ENCODE results near the gene SUGCT.
"Not testable (repeated sequence)": the region's sequence is repeated elsewhere in the genome, so short reads cannot be mapped to it uniquely, and the experiment has no call there.

The SUGCT gene

DNA sequence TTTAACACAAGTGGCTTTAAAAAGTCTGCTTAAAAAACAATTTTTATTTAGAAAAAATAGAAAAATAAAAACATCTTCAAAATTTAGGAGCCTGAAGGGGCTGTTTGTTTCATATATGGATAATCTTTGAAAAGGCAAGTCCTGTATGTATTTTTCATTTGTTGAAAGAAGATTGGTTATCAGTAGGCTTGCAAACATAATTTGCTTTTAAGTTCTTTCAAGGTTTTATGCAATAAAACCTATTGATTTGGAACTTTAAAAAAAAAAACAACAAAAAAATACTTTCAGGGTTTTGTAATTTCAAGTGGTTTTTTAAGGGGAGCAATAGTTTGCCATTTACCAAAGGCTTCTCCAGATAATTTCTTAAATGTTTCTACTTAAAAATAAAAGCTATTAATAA is 36.0 kb upstream of the SUGCT start:
- no peak for TF ChIP-seq ZFX (IDR thresholded peaks at IDR 0.05)
- TF ChIP-seq, protein P1, sequence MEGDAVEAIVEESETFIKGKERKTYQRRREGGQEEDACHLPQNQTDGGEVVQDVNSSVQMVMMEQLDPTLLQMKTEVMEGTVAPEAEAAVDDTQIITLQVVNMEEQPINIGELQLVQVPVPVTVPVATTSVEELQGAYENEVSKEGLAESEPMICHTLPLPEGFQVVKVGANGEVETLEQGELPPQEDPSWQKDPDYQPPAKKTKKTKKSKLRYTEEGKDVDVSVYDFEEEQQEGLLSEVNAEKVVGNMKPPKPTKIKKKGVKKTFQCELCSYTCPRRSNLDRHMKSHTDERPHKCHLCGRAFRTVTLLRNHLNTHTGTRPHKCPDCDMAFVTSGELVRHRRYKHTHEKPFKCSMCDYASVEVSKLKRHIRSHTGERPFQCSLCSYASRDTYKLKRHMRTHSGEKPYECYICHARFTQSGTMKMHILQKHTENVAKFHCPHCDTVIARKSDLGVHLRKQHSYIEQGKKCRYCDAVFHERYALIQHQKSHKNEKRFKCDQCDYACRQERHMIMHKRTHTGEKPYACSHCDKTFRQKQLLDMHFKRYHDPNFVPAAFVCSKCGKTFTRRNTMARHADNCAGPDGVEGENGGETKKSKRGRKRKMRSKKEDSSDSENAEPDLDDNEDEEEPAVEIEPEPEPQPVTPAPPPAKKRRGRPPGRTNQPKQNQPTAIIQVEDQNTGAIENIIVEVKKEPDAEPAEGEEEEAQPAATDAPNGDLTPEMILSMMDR (conservative IDR thresholded peaks at IDR 0.05), result no peak
- no peak overlapping the region for H3K27ac ChIP-seq

DNA sequence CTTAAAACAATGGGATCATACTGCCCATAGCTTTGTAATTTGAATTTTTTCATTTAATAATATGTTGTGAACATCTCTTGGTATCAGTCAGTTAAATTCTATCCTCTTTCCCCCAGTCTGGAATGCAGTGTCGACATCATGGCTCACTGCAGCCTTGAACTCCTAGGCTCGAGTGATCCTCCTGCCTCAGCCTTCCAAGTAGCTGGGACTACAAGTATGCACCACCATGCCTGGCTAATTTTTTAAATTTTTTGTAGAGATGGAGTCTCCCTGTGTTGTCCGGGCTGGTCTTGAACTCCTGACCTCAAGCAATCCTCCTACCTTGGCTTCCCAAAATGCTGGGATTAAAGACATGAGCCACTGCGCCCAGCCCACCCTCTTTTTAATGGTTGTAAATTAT is 35.0 kb upstream of the SUGCT start:
- TF ChIP-seq, protein P1 (conservative IDR thresholded peaks at IDR 0.05), result no peak
- no peak for TF ChIP-seq ZFX (IDR thresholded peaks at IDR 0.05)
- no peak overlapping the region for H3K27ac ChIP-seq

GRCh38 chr7:40101201-40101600 is 33.6 kb upstream of the SUGCT start:
- TF ChIP-seq ZFX (IDR thresholded peaks at IDR 0.05), result no peak
- TF ChIP-seq, protein P1 (conservative IDR thresholded peaks at IDR 0.05), result no peak
- H3K27ac ChIP-seq, result no peak overlapping the region

DNA sequence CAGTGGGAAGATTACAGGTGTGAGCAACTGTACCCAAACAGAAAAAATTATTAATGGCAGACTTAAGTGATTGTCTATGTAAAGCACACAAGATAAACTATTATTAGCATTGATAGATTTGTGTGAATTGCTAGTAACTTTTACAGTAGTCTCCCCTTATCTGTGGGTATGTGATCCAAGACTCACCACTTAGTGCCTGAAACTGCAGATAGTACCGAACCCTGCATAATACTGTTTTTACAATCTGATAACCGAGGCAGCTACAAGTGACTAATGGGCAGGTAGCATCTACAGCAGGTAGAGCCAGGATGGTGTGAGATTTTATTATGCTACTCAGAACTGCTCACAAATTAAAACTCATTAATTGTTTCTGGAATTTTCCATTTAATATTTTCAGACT is 31.9 kb upstream of the SUGCT start:
- TF ChIP-seq, protein P1 (conservative IDR thresholded peaks at IDR 0.05), result no peak
- no peak for TF ChIP-seq ZFX (IDR thresholded peaks at IDR 0.05)
- H3K27ac ChIP-seq, result no peak overlapping the region

GRCh38 chr7:40105879-40106473 is 28.8 kb upstream of the SUGCT start:
- TF ChIP-seq ZFX (IDR thresholded peaks at IDR 0.05), result no peak
- TF ChIP-seq, protein P1 (conservative IDR thresholded peaks at IDR 0.05), result no peak
- no peak overlapping the region for H3K27ac ChIP-seq

- H3K27ac ChIP-seq, result no peak overlapping the region
- TF ChIP-seq, protein P1 (conservative IDR thresholded peaks at IDR 0.05), result no peak
- no peak for TF ChIP-seq ZFX (IDR thresholded peaks at IDR 0.05)
These were observed 18.9 kb upstream of the SUGCT start for GRCh38 chr7:40115936-40116335.

- H3K27ac ChIP-seq, result not testable (repeated sequence)
These were observed 17.6 kb upstream of the SUGCT start for GRCh38 chr7:40117199-40117598.

- not testable (repeated sequence) for H3K27ac ChIP-seq
These were observed 16.6 kb upstream of the SUGCT start for GRCh38 chr7:40118201-40118600.

Data from C4-2B (cell line).